H1 (cell line): Measurements from ENCODE around the gene OTUD3.

Experiments used
- JUND ChIP-seq: IDR thresholded peaks from 2 replicates; pipeline ENCODE4 v1.6.1; 2011; ENCODE audit warnings: mild to moderate bottlenecking, improper control_type of control experiment, low read length
- POU5F1 ChIP-seq: IDR thresholded peaks from 2 replicates; pipeline ENCODE4 v1.6.1; 2011; ENCODE audit warnings: low read depth, mild to moderate bottlenecking, low read length, moderate library complexity
- TF ChIP-seq, protein P1 (sequence below), 3 experiments: IDR thresholded peaks; 1 replicate in 2 of 3; 2 replicates in 1 of 3; pipeline versions ENCODE4 v1.5.1 to v1.6.1; 2011; ENCODE audit warnings: low read length in 3 of 3, mild to moderate bottlenecking in 3 of 3, inconsistent platforms in 2 of 3, low read depth in 1 of 3, moderate library complexity in 1 of 3; ENCODE audit not compliant: insufficient read depth in 1 of 3; ENCODE audit errors: control extremely low read depth in 1 of 3

- TF ChIP-seq POU5F1 (no peak), JUND (no peak)
- TF ChIP-seq, protein P1, sequence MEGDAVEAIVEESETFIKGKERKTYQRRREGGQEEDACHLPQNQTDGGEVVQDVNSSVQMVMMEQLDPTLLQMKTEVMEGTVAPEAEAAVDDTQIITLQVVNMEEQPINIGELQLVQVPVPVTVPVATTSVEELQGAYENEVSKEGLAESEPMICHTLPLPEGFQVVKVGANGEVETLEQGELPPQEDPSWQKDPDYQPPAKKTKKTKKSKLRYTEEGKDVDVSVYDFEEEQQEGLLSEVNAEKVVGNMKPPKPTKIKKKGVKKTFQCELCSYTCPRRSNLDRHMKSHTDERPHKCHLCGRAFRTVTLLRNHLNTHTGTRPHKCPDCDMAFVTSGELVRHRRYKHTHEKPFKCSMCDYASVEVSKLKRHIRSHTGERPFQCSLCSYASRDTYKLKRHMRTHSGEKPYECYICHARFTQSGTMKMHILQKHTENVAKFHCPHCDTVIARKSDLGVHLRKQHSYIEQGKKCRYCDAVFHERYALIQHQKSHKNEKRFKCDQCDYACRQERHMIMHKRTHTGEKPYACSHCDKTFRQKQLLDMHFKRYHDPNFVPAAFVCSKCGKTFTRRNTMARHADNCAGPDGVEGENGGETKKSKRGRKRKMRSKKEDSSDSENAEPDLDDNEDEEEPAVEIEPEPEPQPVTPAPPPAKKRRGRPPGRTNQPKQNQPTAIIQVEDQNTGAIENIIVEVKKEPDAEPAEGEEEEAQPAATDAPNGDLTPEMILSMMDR (IDR thresholded peaks at IDR 0.05; ENCODE audit: control extremely low read depth in 1 of 3, insufficient read depth in 1 of 3, low read depth in 1 of 3, low read length in 3 of 3): no peak
These were observed 15.4 kb upstream of the OTUD3 start for GRCh38 chr1:19866758-19867157.
